Brain microvascular endothelial cell (primary cell): ENCODE data around the gene WDR7.

ENCODE experiments used
- DNase-seq: peaks from one replicate; pipeline ENCODE4 v3.0.0-alpha.2; 2020
- H3K27ac ChIP-seq: fragments of 250-450 bp; sonication (Bioruptor Pico); 2 replicates; pipeline ENCODE4 v1.5.1; 2020; ENCODE audit warnings: mild to moderate bottlenecking, moderate library complexity
- H3K27me3 ChIP-seq: fragments of 250-450 bp; sonication (Bioruptor Pico); replicated peaks from 2 replicates; pipeline ENCODE4 v1.5.1; 2020; ENCODE audit warnings: mild to moderate bottlenecking
- H3K36me3 ChIP-seq: fragments of 250-450 bp; sonication (Bioruptor Pico); replicated peaks from 2 replicates; pipeline ENCODE4 v1.5.1; 2020; ENCODE audit warnings: mild to moderate bottlenecking
- H3K4me3 ChIP-seq: 2 replicates; pipeline ENCODE4 v1.5.1; 2011; ENCODE audit warnings: low read depth, mild to moderate bottlenecking, control low read depth, low read length, moderate library complexity
- in situ Hi-C: cut with HindIII; loops from 2 replicates; pipeline ENCODE4 v1.10.0; 2017; ENCODE audit warnings: low sequenced_read_pairs, low pct_ligation_motif_present
- TF ChIP-seq, protein P1 (sequence below): IDR thresholded peaks from 2 replicates; pipeline ENCODE4 v1.5.1; 2011; ENCODE audit warnings: low read depth, mild to moderate bottlenecking, moderate library complexity, low read length, control low read depth, inconsistent platforms; ENCODE audit errors: missing control alignments

The WDR7 gene

GRCh38 chr18:56691530-56691929 is 40.4 kb downstream of the WDR7 start:
- Histone ChIP-seq H3K27me3 (no peaks in the 10 kb centered on the region), H3K4me3 (no peak overlapping the region), H3K36me3 (no peaks in the 10 kb centered on the region), H3K27ac (no peak overlapping the region)
- in situ Hi-C loops = no loop called here
- TF ChIP-seq, protein P1, sequence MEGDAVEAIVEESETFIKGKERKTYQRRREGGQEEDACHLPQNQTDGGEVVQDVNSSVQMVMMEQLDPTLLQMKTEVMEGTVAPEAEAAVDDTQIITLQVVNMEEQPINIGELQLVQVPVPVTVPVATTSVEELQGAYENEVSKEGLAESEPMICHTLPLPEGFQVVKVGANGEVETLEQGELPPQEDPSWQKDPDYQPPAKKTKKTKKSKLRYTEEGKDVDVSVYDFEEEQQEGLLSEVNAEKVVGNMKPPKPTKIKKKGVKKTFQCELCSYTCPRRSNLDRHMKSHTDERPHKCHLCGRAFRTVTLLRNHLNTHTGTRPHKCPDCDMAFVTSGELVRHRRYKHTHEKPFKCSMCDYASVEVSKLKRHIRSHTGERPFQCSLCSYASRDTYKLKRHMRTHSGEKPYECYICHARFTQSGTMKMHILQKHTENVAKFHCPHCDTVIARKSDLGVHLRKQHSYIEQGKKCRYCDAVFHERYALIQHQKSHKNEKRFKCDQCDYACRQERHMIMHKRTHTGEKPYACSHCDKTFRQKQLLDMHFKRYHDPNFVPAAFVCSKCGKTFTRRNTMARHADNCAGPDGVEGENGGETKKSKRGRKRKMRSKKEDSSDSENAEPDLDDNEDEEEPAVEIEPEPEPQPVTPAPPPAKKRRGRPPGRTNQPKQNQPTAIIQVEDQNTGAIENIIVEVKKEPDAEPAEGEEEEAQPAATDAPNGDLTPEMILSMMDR = no peak
- no peak for DNase-seq

- H3K27ac ChIP-seq = no peak overlapping the region
- no peaks in the 10 kb centered on the region for H3K27me3 ChIP-seq
- TF ChIP-seq, protein P1 = no peak
- in situ Hi-C loops = no loop called here
- peak; percentile 7 for DNase-seq
- no peaks in the 10 kb centered on the region for H3K36me3 ChIP-seq
- no peak overlapping the region for H3K4me3 ChIP-seq
Observed at GRCh38 chr18:56696966-56697365, 45.8 kb downstream of the WDR7 start.

GRCh38 chr18:56702946-56703345 is 51.8 kb downstream of the WDR7 start:
- peak; percentile 49 for DNase-seq
- TF ChIP-seq, protein P1 = peak; percentile 64
- Histone ChIP-seq H3K27me3 (no peaks in the 10 kb centered on the region), H3K4me3 (no peak overlapping the region), H3K36me3 (no peaks in the 10 kb centered on the region), H3K27ac (no peak overlapping the region)
- in situ Hi-C loops = no loop called here

- Histone ChIP-seq H3K36me3 (no peaks in the 10 kb centered on the region), H3K27me3 (no peaks in the 10 kb centered on the region), H3K27ac (no peak overlapping the region), H3K4me3 (no peak overlapping the region)
- TF ChIP-seq, protein P1 = peak; percentile 44
- peak; percentile 87 for DNase-seq
- in situ Hi-C loops = no loop called here
Observed at GRCh38 chr18:56709463-56709862, 58.3 kb downstream of the WDR7 start.

- Histone ChIP-seq H3K4me3 (no peak overlapping the region), H3K27ac (no peak overlapping the region)
- TF ChIP-seq, protein P1 = no peak
Observed at GRCh38 chr18:56711708-56712445, 60.7 kb downstream of the WDR7 start.

DNA sequence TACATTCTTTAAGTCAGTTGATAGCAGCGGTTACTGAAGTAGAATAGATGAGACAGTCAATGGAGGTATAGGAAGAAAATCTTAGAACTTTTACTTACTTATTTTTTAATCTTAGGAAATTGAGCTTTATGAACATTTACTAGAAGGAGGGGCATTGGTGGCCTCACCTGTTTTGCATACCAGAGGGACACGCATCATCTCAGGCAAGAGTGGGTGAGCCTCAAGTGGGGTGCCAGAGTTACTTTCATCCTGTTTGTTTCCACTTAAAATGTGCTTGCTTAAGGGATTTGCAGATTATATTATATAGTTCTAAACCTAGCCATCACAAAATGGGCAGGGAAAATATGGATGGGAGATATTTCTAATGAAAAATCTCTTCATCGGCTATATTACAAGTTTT is 61.6 kb downstream of the WDR7 start:
- in situ Hi-C loops = no loop called here
- Histone ChIP-seq H3K27me3 (no peaks in the 10 kb centered on the region), H3K36me3 (no peaks in the 10 kb centered on the region), H3K4me3 (no peak overlapping the region), H3K27ac (no peak overlapping the region)
- TF ChIP-seq, protein P1 = no peak
- no peak for DNase-seq

More at GRCh38 chr18:56711708-56712445, 60.7 kb downstream of the WDR7 start:
- no peaks in the 10 kb centered on the region for H3K27me3 ChIP-seq
- in situ Hi-C loops = no loop called here
- no peak for DNase-seq
- no peaks in the 10 kb centered on the region for H3K36me3 ChIP-seq
